ENCODE data around the gene TCN2. TPM values are rescaled to one million over a fixed set of nuclear protein-coding genes. Genes with fewer than 3 reads are reported as not detected.
"Not testable (repeated sequence)": the region's sequence is repeated elsewhere in the genome, so short reads cannot be mapped to it uniquely, and the experiment has no call there.

The TCN2 gene
- total and polyA plus RNA-seq, 12 donors, result 8.9 to 46.8 (median 14.8) TPM

- ATAC-seq (peak in 1 of 8 donors; percentile 25), DNase-seq (no peak)
- 87 to 90% methylated on average over 7 of the region's 7 CpGs for WGBS, 2 donors
- no peak for TF ChIP-seq CTCF (IDR thresholded peaks at IDR 0.05)
- H3K4me1 ChIP-seq, result peaks cover 0 to 7% (median 0%) of the 10 kb centered on the region in 9 donors
- peak overlapping the region in 1 of 10 donors; percentile 66 for H3K27ac ChIP-seq
- no peak overlapping the region for H3K4me3 ChIP-seq
- intact Hi-C loops (cut with DNase I), result no loop called here
- peaks cover 0 to 98% (median 8%) of the 10 kb centered on the region in 9 donors for H3K36me3 ChIP-seq
- no peaks in the 10 kb centered on the region for H3K27me3 ChIP-seq
- H3K9me3 ChIP-seq, result no peaks in the 10 kb centered on the region
Measured at GRCh38 chr22:30615543-30615954, 8.6 kb downstream of the TCN2 start.

GRCh38 chr22:30617819-30618218 lies 10.8 kb downstream of the TCN2 start:
- Histone ChIP-seq H3K27me3 (no peaks in the 10 kb centered on the region), H3K36me3 (peaks cover 0 to 97% (median 8%) of the 10 kb centered on the region in 9 donors), H3K9me3 (no peaks in the 10 kb centered on the region), H3K4me1 (no peaks in the 10 kb centered on the region), H3K27ac (no peak overlapping the region), H3K4me3 (no peak overlapping the region)
- no peak for TF ChIP-seq CTCF (IDR thresholded peaks at IDR 0.05)
- 87 to 94% methylated on average over 6 of the region's 6 CpGs for WGBS, 2 donors
- DNase-seq, result no peak
- ATAC-seq, result no peak
- intact Hi-C loops (cut with DNase I), result no loop called here

GRCh38 chr22:30619909-30620308 lies 12.9 kb downstream of the TCN2 start:
- H3K9me3 ChIP-seq; H3K4me1 ChIP-seq; H3K27ac ChIP-seq; intact Hi-C loops (cut with DNase I); DNase-seq; H3K4me3 ChIP-seq; H3K27me3 ChIP-seq; ATAC-seq: not testable (repeated sequence)
- peaks cover 0 to 89% (median 8%) of the 10 kb centered on the region in 9 donors for H3K36me3 ChIP-seq
- 89 to 94% methylated on average over 6 of the region's 6 CpGs for WGBS, 2 donors

GRCh38 chr22:30626413-30626812 lies 19.4 kb downstream of the TCN2 start:
- Histone ChIP-seq H3K9me3 (no peaks in the 10 kb centered on the region), H3K27me3 (no peaks in the 10 kb centered on the region), H3K4me1 (peaks cover 0 to 5% (median 0%) of the 10 kb centered on the region in 9 donors), H3K36me3 (peaks cover 0 to 42% (median 0%) of the 10 kb centered on the region in 9 donors), H3K27ac (no peak overlapping the region), H3K4me3 (no peak overlapping the region)
- intact Hi-C loops (cut with DNase I), result no loop called here
- no peak for TF ChIP-seq CTCF (IDR thresholded peaks at IDR 0.05)
- 89 to 94% methylated on average over 5 of the region's 5 CpGs for WGBS, 2 donors
- ATAC-seq (no peak), DNase-seq (no peak)

- ATAC-seq (no peak), DNase-seq (no peak)
- intact Hi-C loops (cut with DNase I), result no loop called here
- no peak overlapping the region for H3K27ac ChIP-seq
- H3K27me3 ChIP-seq, result no peaks in the 10 kb centered on the region
- H3K4me1 ChIP-seq, result peaks cover 0 to 5% (median 0%) of the 10 kb centered on the region in 9 donors
- H3K36me3 ChIP-seq, result peaks cover 0 to 32% (median 0%) of the 10 kb centered on the region in 9 donors
- WGBS, 2 donors, result 83 to 88% methylated on average over 5 of the region's 5 CpGs
- no peak overlapping the region for H3K4me3 ChIP-seq
- no peak for TF ChIP-seq CTCF (IDR thresholded peaks at IDR 0.05)
- H3K9me3 ChIP-seq, result no peaks in the 10 kb centered on the region
Measured at GRCh38 chr22:30627471-30627870, 20.5 kb downstream of the TCN2 start.
